DND-41 (cell line): ENCODE data around the gene MORN3.
A peak's percentile ranks its signal among the peaks of the same experiment; 100 is the strongest.

Experiments
- ATAC-seq: fragments of 200-7000 bp; cut with Tn5 transposase; 3 replicates; pipeline ENCODE4 v1.9.1; 2021; ENCODE audit warnings: low read depth; ENCODE audit not compliant: insufficient read depth
- DNase-seq: peaks from one replicate; pipeline ENCODE4 v3.0.0-alpha.2; 2020
- H2AFZ ChIP-seq: 2 replicates; pipeline ENCODE4 v1.6.0; 2012; ENCODE audit warnings: low read depth, low read length
- H3K27ac ChIP-seq: 2 replicates; pipeline ENCODE4 v1.5.1; 2012; ENCODE audit warnings: low read length, inconsistent platforms
- H3K27me3 ChIP-seq: fragments of 200-600 bp; sonication (generic); 2 replicates; pipeline ENCODE4 v1.6.0; 2012; ENCODE audit warnings: low read length, mild to moderate bottlenecking, inconsistent platforms; ENCODE audit not compliant: insufficient read depth, poor library complexity
- H3K36me3 ChIP-seq: 2 replicates; pipeline ENCODE4 v1.5.1; 2012; ENCODE audit warnings: low read length, inconsistent platforms; ENCODE audit not compliant: insufficient read depth
- H3K4me1 ChIP-seq: 2 replicates; pipeline ENCODE4 v1.5.1; 2012; ENCODE audit warnings: mild to moderate bottlenecking, low read length; ENCODE audit not compliant: insufficient read depth
- H3K4me2 ChIP-seq: 2 replicates; pipeline ENCODE4 v1.6.0; 2012; ENCODE audit warnings: mild to moderate bottlenecking, moderate library complexity, low read length, inconsistent platforms; ENCODE audit not compliant: insufficient read depth
- H3K4me3 ChIP-seq, 2 experiments: fragments of 200-600 bp in 1 of 2; shearing (Covaris generic) in 1 of 2; 2 replicates each; pipeline ENCODE4 v1.5.1; 2012 to 2016; ENCODE audit warnings: inconsistent platforms in 2 of 2, low read length in 2 of 2, mild to moderate bottlenecking in 2 of 2, low read depth in 1 of 2, moderate library complexity in 1 of 2
- H3K79me2 ChIP-seq: 2 replicates; pipeline ENCODE4 v1.6.0; 2012; ENCODE audit warnings: low read length, inconsistent platforms; ENCODE audit not compliant: insufficient read depth
- H3K9ac ChIP-seq: 2 replicates; pipeline ENCODE4 v1.6.0; 2012; ENCODE audit warnings: low read depth, mild to moderate bottlenecking, inconsistent platforms, low read length, moderate library complexity
- H3K9me3 ChIP-seq: 2 replicates; pipeline ENCODE4 v1.5.1; 2012; ENCODE audit warnings: low read length, moderate library complexity, mild to moderate bottlenecking, inconsistent platforms; ENCODE audit not compliant: insufficient read depth, severe bottlenecking
- H4K20me1 ChIP-seq: 2 replicates; pipeline ENCODE4 v1.6.0; 2012; ENCODE audit warnings: low read length; ENCODE audit not compliant: insufficient read depth
- EZH2 ChIP-seq: IDR thresholded peaks from 3 replicates; pipeline ENCODE4 v1.6.1; 2012; ENCODE audit warnings: borderline replicate concordance, low read depth, mild to moderate bottlenecking, moderate library complexity, low read length, inconsistent platforms; ENCODE audit not compliant: severe bottlenecking
- TF ChIP-seq, protein P1 (sequence below): IDR thresholded peaks from 2 replicates; pipeline ENCODE4 v1.5.1; 2012; ENCODE audit warnings: borderline replicate concordance, low read length, moderate library complexity, mild to moderate bottlenecking; ENCODE audit not compliant: poor library complexity, severe bottlenecking; ENCODE audit errors: extremely low read depth

Gene MORN3

DNA sequence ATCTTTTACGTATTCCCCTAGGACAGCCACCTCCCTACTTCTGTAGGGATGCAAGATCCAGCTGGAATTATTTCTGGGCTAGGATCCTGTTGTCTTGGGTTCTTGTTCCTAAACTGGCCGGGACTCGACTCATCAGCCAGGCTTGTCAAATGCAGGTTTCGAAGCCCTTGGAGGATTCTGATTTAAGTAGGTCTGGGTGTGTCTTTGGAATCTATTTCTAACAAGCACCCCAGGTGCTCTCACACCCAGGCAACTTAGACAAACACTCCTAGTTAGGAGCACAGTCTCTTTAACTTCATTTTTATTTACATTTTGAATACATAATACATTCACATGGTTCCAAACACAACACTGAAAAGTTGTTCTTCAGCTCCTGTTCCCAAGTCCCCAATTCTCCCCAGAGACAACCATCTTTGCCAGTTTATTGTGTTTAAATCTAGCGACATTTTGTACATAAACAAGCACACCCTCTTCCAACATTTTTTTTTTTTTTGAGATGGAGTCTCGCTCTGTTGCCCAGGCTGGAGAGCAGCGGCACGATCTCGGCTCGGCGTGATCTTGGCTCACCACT lies 20.9 kb downstream of the MORN3 start:
- H3K27ac ChIP-seq, result no peak overlapping the region
- no peaks in the 10 kb centered on the region for H4K20me1 ChIP-seq
- ATAC-seq (no peak), DNase-seq (no peak)
- no peaks in the 10 kb centered on the region for H3K9me3 ChIP-seq
- H3K79me2 ChIP-seq, result no peaks in the 10 kb centered on the region
- TF ChIP-seq EZH2, result no peak
- TF ChIP-seq, protein P1, sequence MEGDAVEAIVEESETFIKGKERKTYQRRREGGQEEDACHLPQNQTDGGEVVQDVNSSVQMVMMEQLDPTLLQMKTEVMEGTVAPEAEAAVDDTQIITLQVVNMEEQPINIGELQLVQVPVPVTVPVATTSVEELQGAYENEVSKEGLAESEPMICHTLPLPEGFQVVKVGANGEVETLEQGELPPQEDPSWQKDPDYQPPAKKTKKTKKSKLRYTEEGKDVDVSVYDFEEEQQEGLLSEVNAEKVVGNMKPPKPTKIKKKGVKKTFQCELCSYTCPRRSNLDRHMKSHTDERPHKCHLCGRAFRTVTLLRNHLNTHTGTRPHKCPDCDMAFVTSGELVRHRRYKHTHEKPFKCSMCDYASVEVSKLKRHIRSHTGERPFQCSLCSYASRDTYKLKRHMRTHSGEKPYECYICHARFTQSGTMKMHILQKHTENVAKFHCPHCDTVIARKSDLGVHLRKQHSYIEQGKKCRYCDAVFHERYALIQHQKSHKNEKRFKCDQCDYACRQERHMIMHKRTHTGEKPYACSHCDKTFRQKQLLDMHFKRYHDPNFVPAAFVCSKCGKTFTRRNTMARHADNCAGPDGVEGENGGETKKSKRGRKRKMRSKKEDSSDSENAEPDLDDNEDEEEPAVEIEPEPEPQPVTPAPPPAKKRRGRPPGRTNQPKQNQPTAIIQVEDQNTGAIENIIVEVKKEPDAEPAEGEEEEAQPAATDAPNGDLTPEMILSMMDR, result no peak
- peaks cover 18% of the 10 kb centered on the region for H3K4me1 ChIP-seq
- H3K4me3 ChIP-seq, result no peak overlapping the region
- no peaks in the 10 kb centered on the region for H3K36me3 ChIP-seq
- H3K4me2 ChIP-seq, result no peak overlapping the region
- no peak overlapping the region for H2AFZ ChIP-seq
- no peaks in the 10 kb centered on the region for H3K27me3 ChIP-seq
- H3K9ac ChIP-seq, result no peak overlapping the region

DNA sequence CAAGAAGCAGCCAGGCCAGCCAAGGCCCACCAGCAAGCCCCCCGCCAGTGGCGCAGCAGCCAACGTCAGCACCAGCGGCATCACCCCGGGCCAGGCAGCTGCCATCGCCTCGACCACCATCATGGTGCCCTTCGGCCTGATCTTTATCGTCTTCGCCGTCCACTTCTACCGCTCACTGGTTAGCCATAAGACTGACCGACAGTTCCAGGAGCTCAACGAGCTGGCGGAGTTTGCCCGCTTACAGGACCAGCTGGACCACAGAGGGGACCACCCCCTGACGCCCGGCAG lies 28.2 kb downstream of the MORN3 start:
- ATAC-seq (no peak), DNase-seq (no peak)
- peaks cover 16% of the 10 kb centered on the region for H3K36me3 ChIP-seq
- no peaks in the 10 kb centered on the region for H3K27me3 ChIP-seq
- no peak overlapping the region for H3K4me3 ChIP-seq
- TF ChIP-seq EZH2, result no peak
- TF ChIP-seq, protein P1, result no peak
- no peak overlapping the region for H2AFZ ChIP-seq
- H3K27ac ChIP-seq, result peak overlapping the region; percentile 44; the same call in 1 of the 2 replicates
- no peaks in the 10 kb centered on the region for H3K9me3 ChIP-seq
- H3K9ac ChIP-seq, result no peak overlapping the region
- peaks cover 17% of the 10 kb centered on the region for H3K4me1 ChIP-seq
- H3K79me2 ChIP-seq, result peaks cover 28% of the 10 kb centered on the region
- peaks cover 19% of the 10 kb centered on the region for H4K20me1 ChIP-seq
- no peak overlapping the region for H3K4me2 ChIP-seq

GRCh38 chr12:121638298-121639202 lies 30.9 kb downstream of the MORN3 start:
- no peaks in the 10 kb centered on the region for H3K27me3 ChIP-seq
- DNase-seq (no peak), ATAC-seq (no peak)
- peaks cover 16% of the 10 kb centered on the region for H3K36me3 ChIP-seq
- TF ChIP-seq, protein P1, result no peak
- no peak for TF ChIP-seq EZH2
- H3K4me1 ChIP-seq, result peaks cover 18% of the 10 kb centered on the region
- H3K9me3 ChIP-seq, result no peaks in the 10 kb centered on the region
- H3K79me2 ChIP-seq, result peaks cover 39% of the 10 kb centered on the region
- no peak overlapping the region for H2AFZ ChIP-seq
- no peak overlapping the region for H3K9ac ChIP-seq
- H3K4me3 ChIP-seq, result no peak overlapping the region
- peaks cover 24% of the 10 kb centered on the region for H4K20me1 ChIP-seq
- no peak overlapping the region for H3K27ac ChIP-seq
- H3K4me2 ChIP-seq, result no peak overlapping the region
